Measurements from ENCODE around the gene PM20D1. TPM values are rescaled to one million over a fixed set of nuclear protein-coding genes. Genes with fewer than 3 reads are reported as not detected.

Gene PM20D1
- total RNA-seq, 1 donor from 2014 or later, result 1.4 TPM

DNA sequence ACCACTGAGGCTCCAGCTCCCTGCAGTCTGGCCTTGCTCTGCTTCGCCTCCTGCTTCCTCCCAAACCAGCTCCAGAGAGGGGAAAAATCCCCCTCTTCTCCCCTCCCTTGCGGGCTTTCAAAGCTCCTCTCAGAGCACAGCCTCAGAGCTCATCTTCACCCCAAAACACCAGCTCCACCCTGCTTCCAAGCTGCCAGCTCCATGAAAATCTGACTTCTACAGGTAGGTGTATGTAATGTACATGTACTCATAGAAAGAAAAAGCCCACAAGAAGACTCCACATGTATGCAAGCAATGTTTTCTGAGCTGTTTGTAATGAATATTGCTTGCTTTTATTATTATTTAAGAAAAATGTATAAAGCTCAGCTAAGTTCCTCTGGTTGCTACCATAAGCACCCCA, 45.3 kb downstream of the PM20D1 start:
- no peak for DNase-seq (ENCODE audit: low spot score)

- DNase-seq (ENCODE audit: low spot score), result no peak
Measured at GRCh38 chr1:205803986-205804385, 45.9 kb downstream of the PM20D1 start.

GRCh38 chr1:205802060-205802459, 47.9 kb downstream of the PM20D1 start:
- DNase-seq (ENCODE audit: low spot score), result no peak

- peak; percentile 50 for DNase-seq (ENCODE audit: low spot score)
Measured at GRCh38 chr1:205800981-205801703, 48.8 kb downstream of the PM20D1 start.

DNA sequence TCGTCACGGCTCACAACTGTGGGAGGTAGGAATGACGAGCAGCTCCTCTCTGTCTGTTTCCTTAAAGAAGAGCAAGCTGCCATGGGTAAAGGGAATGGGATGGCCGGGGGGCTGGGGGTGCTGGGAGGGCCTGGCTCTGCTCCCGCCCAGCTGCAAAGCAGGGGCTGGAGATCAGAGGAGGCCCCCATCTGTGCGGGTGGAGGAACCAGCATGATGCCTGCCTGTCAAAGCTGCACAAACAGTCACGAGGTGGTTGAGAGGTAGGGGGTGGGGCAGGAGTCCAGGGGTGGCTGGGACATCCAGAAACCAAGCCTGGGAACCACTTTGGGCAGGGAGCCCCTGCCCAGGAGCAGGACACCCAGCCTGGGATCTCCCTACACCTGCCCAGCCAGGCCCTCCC, 49.5 kb downstream of the PM20D1 start:
- DNase-seq (ENCODE audit: low spot score), result no peak

DNA sequence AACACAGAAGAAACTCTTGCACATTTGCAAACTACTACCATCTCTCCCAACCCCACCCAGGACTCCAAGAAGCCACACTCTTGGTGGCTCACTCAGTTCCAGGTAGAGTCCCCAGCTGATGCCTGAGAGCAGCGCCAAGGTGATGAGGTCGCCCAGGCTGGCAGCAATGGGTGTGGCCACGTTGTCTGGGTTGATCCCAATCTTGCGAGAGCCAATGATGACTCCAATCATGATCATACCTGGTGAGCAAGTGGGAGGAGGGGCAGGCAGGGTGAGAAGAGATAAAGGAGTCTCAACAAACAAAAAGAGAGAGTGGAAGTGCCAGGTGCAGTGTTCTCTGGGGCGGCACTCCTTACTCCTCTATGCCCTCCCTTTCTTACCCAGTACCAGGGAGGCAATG, 51.4 kb downstream of the PM20D1 start:
- no peak for DNase-seq (ENCODE audit: low spot score)

GRCh38 chr1:205797168-205797567, 52.8 kb downstream of the PM20D1 start:
- DNase-seq (ENCODE audit: low spot score), result no peak

DNA sequence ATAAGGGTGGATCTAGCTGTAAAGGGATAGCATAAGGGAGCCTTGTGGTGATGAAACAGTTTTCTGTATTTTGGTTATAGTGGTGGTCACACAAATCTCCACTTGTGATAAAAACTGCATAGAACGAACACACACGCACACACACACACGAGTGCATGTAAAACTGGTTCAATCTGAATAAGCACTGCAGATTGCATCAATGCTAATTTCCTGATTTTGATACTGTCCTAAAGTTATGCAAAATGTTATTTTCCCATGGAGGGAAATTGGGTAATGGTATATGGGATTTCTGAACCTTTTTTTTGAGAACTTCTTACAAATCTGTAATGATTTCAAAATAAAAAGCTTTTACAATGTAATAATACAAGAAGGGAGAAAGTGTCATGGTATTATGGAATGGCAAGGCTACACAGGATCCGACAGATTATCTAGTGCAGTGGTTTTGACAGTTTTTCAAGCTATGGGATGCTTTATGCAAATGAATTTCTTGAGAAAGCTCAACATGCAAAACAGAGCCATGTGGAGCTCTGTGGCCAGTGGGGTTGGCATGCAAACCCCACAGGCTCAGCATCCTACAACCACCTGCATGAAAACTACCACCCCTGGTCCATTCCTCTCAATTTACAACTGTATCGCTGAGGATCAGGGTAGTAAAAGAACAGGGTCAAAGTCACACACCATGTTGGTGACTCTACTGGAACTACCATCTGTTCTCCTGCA, 55.8 kb downstream of the PM20D1 start:
- no peak for DNase-seq (ENCODE audit: low spot score)

DNA sequence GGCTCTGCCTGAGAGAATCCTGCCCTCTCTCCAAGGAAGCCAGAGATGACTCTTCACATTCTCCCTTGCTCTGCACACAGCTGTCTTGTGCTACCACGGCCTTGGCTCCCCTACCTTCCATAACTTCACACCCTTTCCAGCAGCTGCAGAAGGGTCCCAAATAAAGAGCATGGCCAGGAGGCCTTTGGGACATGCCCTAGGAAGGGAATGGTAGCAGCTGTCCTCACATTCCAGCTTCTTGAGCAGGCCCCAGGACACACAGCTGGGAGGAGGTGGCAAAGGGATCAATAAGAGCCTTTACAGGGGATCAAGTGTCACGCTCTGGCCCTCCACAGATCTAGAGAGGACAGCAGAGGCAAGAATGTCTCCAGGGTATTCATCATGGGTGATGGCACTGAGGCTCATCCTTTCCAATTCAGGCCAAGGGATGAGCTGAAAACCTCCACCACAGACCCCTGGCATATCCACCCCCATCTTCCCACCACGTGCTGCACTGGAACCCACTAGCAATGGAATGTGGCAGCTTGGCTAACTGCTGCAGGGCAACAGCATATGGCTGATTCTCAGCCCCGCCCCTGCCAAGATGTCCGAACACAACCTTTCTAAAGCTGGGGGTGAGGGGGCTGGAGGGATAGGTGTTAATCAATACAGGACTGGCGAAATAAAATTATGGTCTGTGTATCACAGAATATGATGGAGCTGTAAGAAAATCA, 56.8 kb downstream of the PM20D1 start:
- no peak for DNase-seq (ENCODE audit: low spot score)

DNA sequence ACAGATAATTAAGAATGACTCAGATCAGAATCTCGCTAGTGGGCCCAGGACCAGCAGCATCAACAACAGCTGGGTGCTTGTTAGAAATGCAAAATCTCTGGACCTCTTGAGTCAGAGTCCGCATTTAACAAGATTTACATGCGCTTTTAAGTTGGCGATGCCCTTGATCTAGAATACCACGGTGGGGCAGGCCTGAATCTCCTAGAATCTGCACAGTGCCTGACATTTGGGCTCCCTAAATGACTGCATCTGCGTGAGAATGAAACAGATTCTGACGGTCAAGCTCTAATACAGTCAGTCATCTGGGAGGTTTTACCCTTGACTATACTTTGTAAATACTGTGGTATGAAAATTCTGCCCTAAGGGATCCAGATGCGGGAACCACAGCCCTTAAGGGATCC, 57.5 kb downstream of the PM20D1 start:
- DNase-seq (ENCODE audit: low spot score), result no peak

GRCh38 chr1:205791568-205792180, 58.3 kb downstream of the PM20D1 start:
- DNase-seq (ENCODE audit: low spot score), result peak; percentile 45

- DNase-seq (ENCODE audit: low spot score), result no peak
Measured at GRCh38 chr1:205787287-205787916, 62.5 kb downstream of the PM20D1 start.

DNA sequence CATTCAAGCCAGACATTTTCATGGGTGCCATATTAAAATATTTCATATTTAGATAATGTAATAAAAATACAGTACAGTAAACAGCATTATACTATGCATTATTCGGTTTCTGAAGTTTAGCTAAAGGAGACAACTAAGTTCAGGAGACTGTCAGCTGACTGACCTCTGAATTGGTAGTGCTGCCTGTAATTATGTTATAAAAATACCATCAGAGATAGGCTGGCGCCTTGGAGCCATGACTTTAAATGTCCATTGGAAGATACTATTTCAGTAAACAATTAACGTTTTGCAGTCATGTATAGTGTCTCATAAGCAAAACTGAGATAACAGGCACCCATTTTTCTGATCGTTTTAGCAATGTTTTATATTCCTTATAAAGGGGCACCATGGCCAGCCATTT, 63.3 kb downstream of the PM20D1 start:
- no peak for DNase-seq (ENCODE audit: low spot score)

- no peak for DNase-seq (ENCODE audit: low spot score)
Measured at GRCh38 chr1:205785446-205785845, 64.5 kb downstream of the PM20D1 start.

DNA sequence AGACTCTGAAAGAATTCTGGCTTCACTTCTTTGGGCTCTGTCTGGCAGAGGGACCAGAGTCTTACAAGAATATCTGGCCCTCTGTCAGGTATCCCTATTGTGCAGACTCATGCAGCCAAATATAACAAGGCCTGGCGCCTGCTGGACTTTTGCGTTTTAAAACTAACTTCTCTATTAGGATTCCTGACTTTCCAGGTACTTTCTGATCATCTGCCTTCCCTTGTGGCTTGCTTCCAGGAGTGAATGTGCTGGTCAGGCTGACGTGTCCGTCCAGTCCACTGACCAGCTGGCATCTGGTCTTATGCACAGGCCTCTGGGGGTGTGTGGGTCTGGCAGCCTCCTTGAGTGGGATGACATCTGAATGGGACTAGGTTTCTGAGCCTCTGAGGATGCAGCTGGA, 66.0 kb downstream of the PM20D1 start:
- DNase-seq (ENCODE audit: low spot score), result no peak

DNA sequence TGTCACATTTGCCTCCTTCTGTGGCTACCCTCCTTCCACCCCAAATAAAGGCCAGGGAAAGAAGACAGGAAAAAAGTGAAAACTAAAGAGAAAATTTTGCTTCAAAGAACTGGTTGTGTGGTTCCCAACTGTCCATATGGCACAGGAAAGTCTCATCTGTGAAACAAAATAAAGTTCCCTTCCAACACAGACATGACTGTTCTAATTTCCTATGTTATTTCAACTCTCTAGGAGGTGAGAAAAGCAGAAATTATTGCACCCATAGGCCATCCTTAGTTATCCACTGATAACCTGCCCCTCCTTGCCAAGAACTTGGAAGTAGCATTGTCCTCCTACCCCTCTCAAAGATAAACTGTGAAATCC, 66.5 kb downstream of the PM20D1 start:
- DNase-seq (ENCODE audit: low spot score), result no peak

DNA sequence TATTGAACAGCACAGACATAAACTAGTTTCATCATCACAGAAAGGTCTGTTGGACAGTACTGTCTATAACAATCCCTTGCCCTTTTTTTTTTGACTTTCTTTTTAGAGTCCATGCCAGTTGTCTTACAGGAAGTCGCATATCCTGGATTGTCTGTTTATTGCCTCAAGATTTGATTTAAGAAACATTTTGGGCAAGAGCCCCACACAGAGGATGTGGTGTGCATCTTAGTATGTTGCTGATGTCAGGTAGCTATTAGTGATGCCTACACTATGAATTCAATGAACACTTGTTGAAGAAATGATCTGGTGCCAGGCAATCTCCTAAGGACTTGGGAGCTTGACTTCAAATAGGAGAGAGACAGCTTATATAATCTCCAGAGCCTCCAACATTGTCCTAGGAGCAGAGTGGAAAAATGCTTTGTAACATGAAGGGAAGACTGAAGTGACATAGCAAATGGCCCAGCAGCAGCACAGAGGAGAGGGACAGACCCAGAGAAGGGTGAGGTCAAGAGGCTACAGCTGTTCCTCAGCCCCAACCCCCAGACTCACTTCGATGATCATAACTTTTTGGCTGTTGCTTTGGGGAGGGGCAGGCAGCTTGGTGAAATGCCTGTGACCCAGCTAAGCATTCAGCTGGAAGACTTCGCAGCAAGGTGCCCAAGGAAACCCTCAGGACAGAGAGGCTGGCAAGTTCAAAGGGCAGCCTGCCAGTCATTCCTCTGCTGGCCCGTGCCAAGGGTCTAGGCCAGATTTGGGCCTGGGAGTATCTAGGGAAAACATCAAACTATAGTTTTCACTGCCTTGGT, 67.1 kb downstream of the PM20D1 start:
- no peak for DNase-seq (ENCODE audit: low spot score)

DNA sequence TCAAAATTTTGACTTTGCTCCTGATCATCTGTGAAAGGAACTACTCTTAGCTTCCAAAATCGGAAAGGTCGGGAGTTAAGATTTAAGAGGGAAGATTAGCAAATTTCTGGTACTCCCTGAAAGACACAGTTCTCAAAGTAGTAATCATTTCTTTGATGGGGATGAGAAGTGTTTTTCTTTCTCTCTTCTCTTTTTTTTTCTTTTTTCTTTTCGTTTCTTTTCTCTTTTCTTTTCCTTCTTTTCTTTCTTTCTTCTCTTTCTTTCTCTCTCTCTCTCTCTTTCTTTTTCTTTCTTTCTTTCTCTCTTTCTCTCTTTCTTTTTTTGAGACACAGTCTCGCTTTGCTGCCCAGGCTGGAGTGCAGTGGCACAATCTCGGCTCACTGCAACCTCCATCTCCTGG, 69.6 kb downstream of the PM20D1 start:
- DNase-seq (ENCODE audit: low spot score), result no peak
